ENCODE measurements around the gene ZNF574.
A peak's percentile ranks its signal among the peaks of the same experiment; 100 is the strongest.

DNA sequence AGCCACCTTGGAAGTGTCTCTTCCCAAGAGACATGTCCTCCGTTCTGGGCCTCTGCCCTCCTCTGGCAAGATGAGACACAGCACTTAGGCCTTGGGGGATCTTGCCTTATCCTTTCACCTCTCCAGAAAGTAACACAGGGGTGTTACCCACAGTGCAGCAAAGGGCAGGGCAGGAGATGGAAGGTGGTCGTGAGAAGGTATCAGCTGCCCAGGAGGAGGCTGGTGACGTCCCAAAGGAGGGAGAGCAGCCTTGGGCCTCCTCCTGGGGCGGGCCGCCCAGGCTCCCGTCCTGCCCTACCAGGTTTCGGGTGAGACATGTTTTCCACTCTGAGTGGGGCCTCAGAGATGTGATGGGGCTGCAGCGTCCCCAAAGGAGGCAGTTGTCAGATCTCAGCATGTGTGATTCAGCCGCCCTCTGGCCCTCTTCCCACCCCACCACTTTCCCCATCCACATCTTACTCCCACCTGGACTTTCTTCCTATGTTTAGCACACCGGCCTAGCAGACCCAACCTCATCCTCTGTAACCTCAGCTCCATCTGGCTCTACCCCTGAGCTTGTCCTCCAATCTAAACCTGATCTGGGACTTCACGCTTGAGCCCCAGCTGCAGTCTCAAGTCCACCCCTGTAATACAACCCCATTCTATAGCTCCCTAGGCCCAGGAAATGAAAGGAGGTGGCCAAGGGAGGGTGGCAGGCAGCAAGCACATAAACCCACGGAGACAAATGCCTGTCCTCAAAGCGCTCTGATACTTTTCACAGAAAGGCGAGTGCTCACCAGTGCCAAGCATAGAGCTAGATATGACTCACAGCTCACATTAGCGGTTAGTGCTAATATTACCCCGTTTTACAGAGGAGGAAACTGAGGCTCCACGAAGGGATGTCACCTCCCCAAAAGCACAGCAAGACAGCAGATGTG is 47.0 kb downstream of the ZNF574 start:
- TF ChIP-seq, protein P1, sequence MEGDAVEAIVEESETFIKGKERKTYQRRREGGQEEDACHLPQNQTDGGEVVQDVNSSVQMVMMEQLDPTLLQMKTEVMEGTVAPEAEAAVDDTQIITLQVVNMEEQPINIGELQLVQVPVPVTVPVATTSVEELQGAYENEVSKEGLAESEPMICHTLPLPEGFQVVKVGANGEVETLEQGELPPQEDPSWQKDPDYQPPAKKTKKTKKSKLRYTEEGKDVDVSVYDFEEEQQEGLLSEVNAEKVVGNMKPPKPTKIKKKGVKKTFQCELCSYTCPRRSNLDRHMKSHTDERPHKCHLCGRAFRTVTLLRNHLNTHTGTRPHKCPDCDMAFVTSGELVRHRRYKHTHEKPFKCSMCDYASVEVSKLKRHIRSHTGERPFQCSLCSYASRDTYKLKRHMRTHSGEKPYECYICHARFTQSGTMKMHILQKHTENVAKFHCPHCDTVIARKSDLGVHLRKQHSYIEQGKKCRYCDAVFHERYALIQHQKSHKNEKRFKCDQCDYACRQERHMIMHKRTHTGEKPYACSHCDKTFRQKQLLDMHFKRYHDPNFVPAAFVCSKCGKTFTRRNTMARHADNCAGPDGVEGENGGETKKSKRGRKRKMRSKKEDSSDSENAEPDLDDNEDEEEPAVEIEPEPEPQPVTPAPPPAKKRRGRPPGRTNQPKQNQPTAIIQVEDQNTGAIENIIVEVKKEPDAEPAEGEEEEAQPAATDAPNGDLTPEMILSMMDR (IDR thresholded peaks at IDR 0.05; ENCODE audit: low read depth, low read length, poor library complexity, severe bottlenecking) = peak; percentile 50
- no peak for TF ChIP-seq EZH2phosphoT487 (IDR thresholded peaks at IDR 0.05; ENCODE audit: borderline replicate concordance, low read length)

Data from DOHH2 (cell line).